K562 (cell line): ENCODE measurements around the gene PYCR2. TPM values are rescaled to one million over a fixed set of nuclear protein-coding genes. Genes with fewer than 3 reads are reported as not detected.

Source experiments
- ATAC-seq: fragments of 200-7000 bp; cut with Tn5 transposase; 3 replicates; pipeline ENCODE4 v1.9.1; 2020; ENCODE audit warnings: moderate library complexity
- BruUV-seq: library from RNA; stranded (reverse); fragments of 400-500 nt; replicated peaks from 2 replicates; lab custom pipeline; 2021; lab: Mats Ljungman, UMichigan
- CTCF ChIA-PET: fragments of 300-600 bp; formaldehyde crosslinking; extraction: SDS; loops from one replicate; lab custom pipeline; 2021; ENCODE audit warnings: low intra/inter-chr PET ratio; lab: Yijun Ruan, JAX
- POLR2A ChIA-PET: fragments of 300-600, 350-650 bp; sonication (Branson Sonifier 250); formaldehyde crosslinking; extraction: SDS; loops from one replicate; lab custom pipeline; 2021; ENCODE audit warnings: antibody characterized with exemption, inconsistent platforms; lab: Yijun Ruan, JAX
- DNase-seq, 4 experiments: peaks; one replicate each; pipeline versions ENCODE4 v3.0.0 to v3.0.0-alpha.2; 2011 to 2018; ENCODE audit warnings: low spot score in 3 of 4, mixed read lengths in 3 of 4; ENCODE audit errors: extremely low read depth in 1 of 4
- FAIRE-seq: peaks from 2 replicates; lab custom pipeline; 2011; peaks lifted over from hg19 to GRCh38; lab: Jason Lieb, UNC
- H2AFZ ChIP-seq: 2 replicates; pipeline ENCODE4 v1.6.0; 2011; ENCODE audit warnings: low read depth, low read length, control low read depth, inconsistent platforms
- H3K27ac ChIP-seq: fragments of 200-600 bp; 3 replicates; pipeline ENCODE4 v1.8.0; 2011; ENCODE audit warnings: low read depth, mild to moderate bottlenecking, control low read depth, inconsistent platforms, low read length, moderate library complexity, mixed read lengths; ENCODE audit errors: extremely low read depth
- H3K27me3 ChIP-seq, 2 experiments: fragments of 300-600 bp in 1 of 2; 2 replicates in 1 of 2; 3 replicates in 1 of 2; pipeline versions ENCODE4 v1.6.0 to v1.8.0; 2011; ENCODE audit warnings: inconsistent platforms in 2 of 2, low read length in 2 of 2, mild to moderate bottlenecking in 1 of 2, mixed read lengths in 1 of 2, moderate library complexity in 1 of 2; ENCODE audit not compliant: control insufficient read depth in 2 of 2, insufficient read depth in 2 of 2
- H3K36me3 ChIP-seq: fragments of 300-600 bp; 3 replicates; pipeline ENCODE4 v1.8.0; 2011; ENCODE audit warnings: mild to moderate bottlenecking, low read length, inconsistent platforms; ENCODE audit not compliant: control insufficient read depth, insufficient read depth
- H3K4me1 ChIP-seq, 2 experiments: fragments of 200-600 bp in 1 of 2; replicated peaks in 1 of 2; 2 replicates in 1 of 2; 3 replicates in 1 of 2; pipeline versions ENCODE4 v1.5.1 to v1.8.0; 2011; ENCODE audit warnings: inconsistent platforms in 2 of 2, low read length in 2 of 2, mild to moderate bottlenecking in 1 of 2, mixed read lengths in 1 of 2, moderate library complexity in 1 of 2; ENCODE audit not compliant: control insufficient read depth in 2 of 2, insufficient read depth in 2 of 2
- H3K4me2 ChIP-seq: 2 replicates; pipeline ENCODE4 v1.6.1; 2011; ENCODE audit warnings: low read length, control low read depth, inconsistent platforms, mixed read lengths; ENCODE audit not compliant: insufficient read depth
- H3K4me3 ChIP-seq: fragments of 200-600 bp; sonication (generic), shearing (Covaris generic); 2 replicates; pipeline ENCODE4 v1.5.1; 2016; ENCODE audit warnings: control low read depth, inconsistent platforms
- H3K79me2 ChIP-seq: fragments of 200-600 bp; 3 replicates; pipeline ENCODE4 v1.8.0; 2011; ENCODE audit warnings: low read length, inconsistent platforms; ENCODE audit not compliant: control insufficient read depth, insufficient read depth
- H3K9ac ChIP-seq, 2 experiments: 2 replicates each; pipeline versions ENCODE4 v1.6.0 to v1.6.1; 2011; ENCODE audit warnings: low read depth in 2 of 2, low read length in 2 of 2, control low read depth in 1 of 2, inconsistent platforms in 1 of 2, mild to moderate bottlenecking in 1 of 2, mixed read lengths in 1 of 2; ENCODE audit not compliant: insufficient read depth in 1 of 2
- H3K9me1 ChIP-seq: one replicate; pipeline ENCODE4 v1.6.0; 2011; ENCODE audit warnings: inconsistent platforms, mild to moderate bottlenecking, low read length, moderate library complexity; ENCODE audit not compliant: control insufficient read depth, insufficient read depth
- H3K9me3 ChIP-seq: replicated peaks from 2 replicates; pipeline ENCODE4 v1.5.1; 2011; ENCODE audit warnings: low read depth, low read length, inconsistent platforms; ENCODE audit not compliant: control insufficient read depth, insufficient read depth
- H4K20me1 ChIP-seq: replicated peaks from 2 replicates; pipeline ENCODE4 v1.6.1; 2011; ENCODE audit warnings: low read length, inconsistent platforms, mixed read lengths; ENCODE audit not compliant: control insufficient read depth, insufficient read depth
- HDAC1 ChIP-seq, 2 experiments: fragments of 450-650 bp; IDR thresholded peaks; 2 replicates each; pipeline ENCODE4 v1.6.1; 2016 to 2017; ENCODE audit warnings: inconsistent platforms in 1 of 2, mild to moderate bottlenecking in 1 of 2, moderate library complexity in 1 of 2
- HSF4 ChIP-seq: fragments of 250-450 bp; sonication (Bioruptor Pico); IDR thresholded peaks from 2 replicates; pipeline ENCODE4 v2.1.2; 2022; ENCODE audit warnings: mild to moderate bottlenecking, moderate library complexity, borderline replicate concordance
- JUND ChIP-seq, 2 experiments: IDR thresholded peaks; 2 replicates in 1 of 2; 3 replicates in 1 of 2; pipeline ENCODE4 v1.6.1; 2011; ENCODE audit warnings: borderline replicate concordance in 2 of 2, low read depth in 2 of 2, low read length in 2 of 2, improper control_type of control experiment in 1 of 2, missing biosample characterization in 1 of 2, missing genetic modification characterization in 1 of 2, missing genetic modification reagents in 1 of 2
- KLF10 ChIP-seq: fragments of 250-450 bp; sonication (Bioruptor Pico); IDR thresholded peaks from 2 replicates; pipeline ENCODE4 v1.6.1; 2021; ENCODE audit warnings: matching md5 sums
- NR2C1 ChIP-seq, 2 experiments: fragments of 450-650 bp; IDR thresholded peaks; 2 replicates each; pipeline ENCODE4 v1.6.1; 2017; ENCODE audit warnings: mild to moderate bottlenecking in 2 of 2, antibody characterized with exemption in 1 of 2, inconsistent platforms in 1 of 2, missing compliant biosample characterization in 1 of 2, missing genetic modification characterization in 1 of 2
- PHB ChIP-seq: fragments of 250-450 bp; sonication (Bioruptor Pico); IDR thresholded peaks from 2 replicates; pipeline ENCODE4 v1.5.0; 2021
- SPI1 ChIP-seq: IDR thresholded peaks from 2 replicates; pipeline ENCODE4 v1.6.1; 2011; ENCODE audit warnings: low read depth, low read length, control low read depth, borderline replicate concordance
- ZEB2 ChIP-seq: fragments of 450-650 bp; IDR thresholded peaks from 2 replicates; pipeline ENCODE4 v1.6.1; 2016
- ZNF140 ChIP-seq: fragments of 250-450 bp; sonication (Bioruptor Pico); IDR thresholded peaks from 2 replicates; pipeline ENCODE4 v1.8.0; 2021; ENCODE audit warnings: moderate library complexity, mild to moderate bottlenecking, inconsistent platforms
- WGBS: fragments of 100-300 bp; shearing (Covaris generic); methylation state at CpG from one replicate; pipeline ENCODE4 v1.1.6; 2016; ENCODE audit warnings: low coverage, mixed read lengths; ENCODE audit not compliant: insufficient coverage; ENCODE audit errors: missing lambda C conversion rate; 5-methylcytosine and 5-hydroxymethylcytosine counted together
- in situ Hi-C: fragments of 300-500 bp; cut with MboI; formaldehyde crosslinking; loops from 4 replicates; pipeline ENCODE4 v1.15.0; 2018; ENCODE audit warnings: inconsistent platforms, mixed read lengths
- intact Hi-C: fragments of 100-400 bp; cut with micrococcal nuclease; formaldehyde crosslinking; loops from 2 replicates; pipeline ENCODE4 v1.14.2; 2022
- polyA plus RNA-seq, 8 experiments: library from polyadenylated mRNA; depleted of rRNA in 4 of 8; stranded (reverse) in 5 of 8; unstranded in 3 of 8; fragments of >200 nt; fragmentation: Nextera tagmentation in 2 of 8; fragmentation: Illumina TruSeq in 1 of 8; extraction: Ambion mirVana in 2 of 8; extraction: Trizol in 1 of 8; gene quantifications; 2 replicates each; pipeline versions ENCODE4 v1.2.1 to v1.2.3, GENCODE V29; 2011 to 2014; ENCODE audit warnings: inconsistent platforms in 1 of 8, missing spikeins in 1 of 8
- total RNA-seq, 7 experiments: library from RNA; depleted of rRNA in 6 of 7; stranded (reverse); fragments of >200 nt in 6 of 7; fragmentation: Illumina TruSeq in 2 of 7; extraction: Trizol in 2 of 7; gene quantifications; 2 replicates each; pipeline versions ENCODE4 v1.2.1 to v1.2.3, GENCODE V29; 2011 to 2021; ENCODE audit warnings: low replicate concordance in 1 of 7
- TF ChIP-seq, protein P1 (sequence below): fragments of 450-650 bp; IDR thresholded peaks from 2 replicates; pipeline ENCODE4 v1.6.1; 2016
- TF ChIP-seq, protein P2 (sequence below): sonication (generic); formaldehyde crosslinking; IDR thresholded peaks from 2 replicates; pipeline ENCODE4 v1.8.0; 2022; ENCODE audit warnings: missing genetic modification reagents, mild to moderate bottlenecking, moderate library complexity, borderline replicate concordance
- TF ChIP-seq, protein P3 (sequence below): sonication (generic); IDR thresholded peaks from 2 replicates; pipeline ENCODE4 v1.6.1; 2016

PYCR2 gene
- total and polyA plus RNA-seq, 9 of the 15 experiments (the other 6 are each of a cell fraction or from before 2014, with no cell fraction given), result 5.5 to 219 (median 127) TPM

DNA sequence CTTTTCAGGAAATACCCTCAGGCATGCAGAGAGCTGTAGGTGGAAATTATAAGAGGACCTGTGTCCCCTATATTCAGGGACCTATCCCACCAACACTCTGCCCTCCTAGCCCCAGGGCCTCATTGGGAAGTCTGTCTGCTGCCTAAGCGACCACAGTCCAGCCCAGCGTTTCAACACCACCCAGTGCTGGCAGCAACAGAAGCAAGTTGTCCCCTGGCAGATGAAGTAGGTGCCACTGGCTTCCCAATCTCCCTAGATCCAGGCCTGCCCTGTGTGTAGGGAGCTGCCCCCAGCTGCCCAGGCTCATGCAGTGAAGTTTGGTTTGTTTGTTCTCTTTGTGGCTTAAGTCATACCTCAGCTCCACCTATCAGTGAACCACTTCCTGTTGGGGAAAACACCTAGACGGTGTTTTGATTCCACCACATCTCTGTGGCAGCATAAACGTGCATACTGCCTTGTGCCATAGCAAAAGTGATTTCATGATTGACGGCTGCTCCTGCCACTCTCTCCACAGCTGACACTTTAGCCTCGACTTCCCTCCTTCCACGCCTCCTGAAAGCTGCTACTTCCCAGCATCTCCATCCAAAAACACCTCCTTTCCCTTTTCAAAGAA, 27.0 kb downstream of the PYCR2 start:
- POLR2A ChIA-PET, result interaction anchor here (0.6 to 1.7 kb wide), 3 partner anchors 14 to 120 kb away, joined by 3 to 16 read pairs (median 3); partner anchors contain the start of gene TMEM63A
- H3K27ac ChIP-seq, result peak overlapping the region; percentile 12; the same call in 1 of the 3 replicates
- H4K20me1 ChIP-seq, result no peaks in the 10 kb centered on the region
- H3K9me1 ChIP-seq, result no peaks in the 10 kb centered on the region
- CTCF ChIA-PET, result no interaction called here
- no TSS peak for BruUV-seq
- H3K4me3 ChIP-seq, result no peak overlapping the region
- peak; percentile 6 for FAIRE-seq
- peak in 3 of 4 experiments; percentile 38 to 57 (median 44) for DNase-seq
- no peaks in the 10 kb centered on the region for H3K27me3 ChIP-seq
- peaks cover 15 to 20% of the 10 kb centered on the region in 2 experiments for H3K4me1 ChIP-seq
- H3K4me2 ChIP-seq, result peak overlapping the region; percentile 25
- H3K79me2 ChIP-seq, result no peaks in the 10 kb centered on the region
- H3K36me3 ChIP-seq, result no peaks in the 10 kb centered on the region
- intact Hi-C loops, result no loop called here
- 23% methylated on average over 7 of the region's 7 CpGs for WGBS
- H2AFZ ChIP-seq, result peak overlapping the region; percentile 83
- peak overlapping the region; percentile 1 to 74; a peak in 1 of 4 replicates for H3K9ac ChIP-seq
- peak; percentile 74 for ATAC-seq
- H3K9me3 ChIP-seq, result no peaks in the 10 kb centered on the region
- TF ChIP-seq, protein P1, sequence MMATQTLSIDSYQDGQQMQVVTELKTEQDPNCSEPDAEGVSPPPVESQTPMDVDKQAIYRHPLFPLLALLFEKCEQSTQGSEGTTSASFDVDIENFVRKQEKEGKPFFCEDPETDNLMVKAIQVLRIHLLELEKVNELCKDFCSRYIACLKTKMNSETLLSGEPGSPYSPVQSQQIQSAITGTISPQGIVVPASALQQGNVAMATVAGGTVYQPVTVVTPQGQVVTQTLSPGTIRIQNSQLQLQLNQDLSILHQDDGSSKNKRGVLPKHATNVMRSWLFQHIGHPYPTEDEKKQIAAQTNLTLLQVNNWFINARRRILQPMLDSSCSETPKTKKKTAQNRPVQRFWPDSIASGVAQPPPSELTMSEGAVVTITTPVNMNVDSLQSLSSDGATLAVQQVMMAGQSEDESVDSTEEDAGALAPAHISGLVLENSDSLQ, result peak; percentile 73
- TF ChIP-seq SPI1 (peak; percentile 72), ZNF140 (CRISPR knock-in tag) (no peak), PHB (CRISPR knock-in tag) (no peak), HDAC1 (IDR thresholded peaks at IDR 0.05) (0 out of 4 replicates have a peak, but pooled peaks of 1 of the 2 experiments have one; percentile 9), JUND (IDR thresholded peaks at IDR 0.05; ENCODE audit: borderline replicate concordance, low read depth, low read length) (no peak), JUND (tag; IDR thresholded peaks at IDR 0.05; ENCODE audit: borderline replicate concordance, low read depth, low read length) (0 out of 3 replicates have a peak, but pooled peaks have one; percentile 23), NR2C1 (IDR thresholded peaks at IDR 0.05) (no peak), NR2C1 (tag; IDR thresholded peaks at IDR 0.05) (no peak), KLF10 (CRISPR knock-in tag) (no peak), ZEB2 (peak; percentile 59; the same call in 1 of the 2 replicates), HSF4 (no peak)
- TF ChIP-seq, protein P2, sequence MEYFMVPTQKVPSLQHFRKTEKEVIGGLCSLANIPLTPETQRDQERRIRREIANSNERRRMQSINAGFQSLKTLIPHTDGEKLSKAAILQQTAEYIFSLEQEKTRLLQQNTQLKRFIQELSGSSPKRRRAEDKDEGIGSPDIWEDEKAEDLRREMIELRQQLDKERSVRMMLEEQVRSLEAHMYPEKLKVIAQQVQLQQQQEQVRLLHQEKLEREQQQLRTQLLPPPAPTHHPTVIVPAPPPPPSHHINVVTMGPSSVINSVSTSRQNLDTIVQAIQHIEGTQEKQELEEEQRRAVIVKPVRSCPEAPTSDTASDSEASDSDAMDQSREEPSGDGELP, result peak; percentile 30; the same call in 1 of the 2 replicates
- TF ChIP-seq, protein P3, sequence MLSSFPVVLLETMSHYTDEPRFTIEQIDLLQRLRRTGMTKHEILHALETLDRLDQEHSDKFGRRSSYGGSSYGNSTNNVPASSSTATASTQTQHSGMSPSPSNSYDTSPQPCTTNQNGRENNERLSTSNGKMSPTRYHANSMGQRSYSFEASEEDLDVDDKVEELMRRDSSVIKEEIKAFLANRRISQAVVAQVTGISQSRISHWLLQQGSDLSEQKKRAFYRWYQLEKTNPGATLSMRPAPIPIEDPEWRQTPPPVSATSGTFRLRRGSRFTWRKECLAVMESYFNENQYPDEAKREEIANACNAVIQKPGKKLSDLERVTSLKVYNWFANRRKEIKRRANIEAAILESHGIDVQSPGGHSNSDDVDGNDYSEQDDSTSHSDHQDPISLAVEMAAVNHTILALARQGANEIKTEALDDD, result no peak
- in situ Hi-C loops, result no loop called here
